ENCODE measurements around the gene FAM120C.

DNA sequence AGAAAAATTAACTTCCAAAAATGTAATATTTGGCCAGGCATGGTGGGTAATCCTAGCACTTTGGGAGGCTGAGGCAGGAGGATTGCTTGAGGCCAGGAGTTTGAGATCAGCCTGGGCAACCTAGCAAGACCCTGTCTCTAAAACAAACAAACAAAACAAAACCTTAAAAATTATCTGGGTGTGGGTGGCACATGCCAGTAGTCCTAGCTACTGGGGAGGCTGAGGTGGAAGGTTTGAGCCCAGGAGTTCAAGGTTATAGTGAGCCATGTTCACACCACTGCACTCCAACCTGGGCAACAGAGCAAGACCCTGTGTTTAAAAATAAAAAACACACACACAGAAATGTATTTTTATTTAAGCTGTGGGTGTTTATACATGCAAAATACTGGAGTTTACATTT, 12.0 kb downstream of the FAM120C start:
- TF ChIP-seq, protein P1, sequence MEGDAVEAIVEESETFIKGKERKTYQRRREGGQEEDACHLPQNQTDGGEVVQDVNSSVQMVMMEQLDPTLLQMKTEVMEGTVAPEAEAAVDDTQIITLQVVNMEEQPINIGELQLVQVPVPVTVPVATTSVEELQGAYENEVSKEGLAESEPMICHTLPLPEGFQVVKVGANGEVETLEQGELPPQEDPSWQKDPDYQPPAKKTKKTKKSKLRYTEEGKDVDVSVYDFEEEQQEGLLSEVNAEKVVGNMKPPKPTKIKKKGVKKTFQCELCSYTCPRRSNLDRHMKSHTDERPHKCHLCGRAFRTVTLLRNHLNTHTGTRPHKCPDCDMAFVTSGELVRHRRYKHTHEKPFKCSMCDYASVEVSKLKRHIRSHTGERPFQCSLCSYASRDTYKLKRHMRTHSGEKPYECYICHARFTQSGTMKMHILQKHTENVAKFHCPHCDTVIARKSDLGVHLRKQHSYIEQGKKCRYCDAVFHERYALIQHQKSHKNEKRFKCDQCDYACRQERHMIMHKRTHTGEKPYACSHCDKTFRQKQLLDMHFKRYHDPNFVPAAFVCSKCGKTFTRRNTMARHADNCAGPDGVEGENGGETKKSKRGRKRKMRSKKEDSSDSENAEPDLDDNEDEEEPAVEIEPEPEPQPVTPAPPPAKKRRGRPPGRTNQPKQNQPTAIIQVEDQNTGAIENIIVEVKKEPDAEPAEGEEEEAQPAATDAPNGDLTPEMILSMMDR (IDR thresholded peaks at IDR 0.05; ENCODE audit: insufficient read depth, low read depth, low read length): no peak
- no peak for TF ChIP-seq EZH2 (IDR thresholded peaks at IDR 0.05; ENCODE audit: insufficient read depth, low read length)

Measured in astrocyte (in vitro differentiated cells and primary cell).